BLaER1 treated with 17β-estradiol and CSF1 and Interleukin-3, amounts not matched to agents 10 nM and 100 nM (cell line): ENCODE data around the gene SLC25A43.
A peak's percentile ranks its signal among the peaks of the same experiment; 100 is the strongest.

Source experiments
- H3K27ac ChIP-seq, 11 experiments: shearing (Covaris generic); formaldehyde crosslinking; 2 replicates each; pipeline ENCODE4 v1.8.1; 2022
- H3K27me3 ChIP-seq, 11 experiments: shearing (Covaris generic); formaldehyde crosslinking; 2 replicates each; pipeline ENCODE4 v1.8.1; 2022
- H3K36me3 ChIP-seq, 11 experiments: shearing (Covaris generic); formaldehyde crosslinking; 2 replicates each; pipeline ENCODE4 v1.8.1; 2022
- H3K4me1 ChIP-seq, 10 experiments: shearing (Covaris generic); formaldehyde crosslinking; 2 replicates each; pipeline ENCODE4 v1.8.1; 2022
- H3K4me2 ChIP-seq, 11 experiments: shearing (Covaris generic); formaldehyde crosslinking; 2 replicates each; pipeline ENCODE4 v1.8.1; 2022
- H3K4me3 ChIP-seq, 10 experiments: shearing (Covaris generic); formaldehyde crosslinking; 2 replicates each; pipeline ENCODE4 v1.8.1; 2022
- H3K9ac ChIP-seq, 11 experiments: shearing (Covaris generic); formaldehyde crosslinking; 2 replicates each; pipeline ENCODE4 v1.8.1; 2022
- H3K9me3 ChIP-seq, 11 experiments: shearing (Covaris generic); formaldehyde crosslinking; replicated peaks in 1 of 11; 2 replicates each; pipeline ENCODE4 v1.8.1; 2022
- H4K20me1 ChIP-seq, 11 experiments: shearing (Covaris generic); formaldehyde crosslinking; 2 replicates each; pipeline ENCODE4 v1.8.1; 2022
- Cebpa-rat ChIP-seq, 11 experiments: shearing (Covaris generic); IDR thresholded peaks; 2 replicates each; pipeline ENCODE4 v1.8.1; 2022

The SLC25A43 gene

DNA sequence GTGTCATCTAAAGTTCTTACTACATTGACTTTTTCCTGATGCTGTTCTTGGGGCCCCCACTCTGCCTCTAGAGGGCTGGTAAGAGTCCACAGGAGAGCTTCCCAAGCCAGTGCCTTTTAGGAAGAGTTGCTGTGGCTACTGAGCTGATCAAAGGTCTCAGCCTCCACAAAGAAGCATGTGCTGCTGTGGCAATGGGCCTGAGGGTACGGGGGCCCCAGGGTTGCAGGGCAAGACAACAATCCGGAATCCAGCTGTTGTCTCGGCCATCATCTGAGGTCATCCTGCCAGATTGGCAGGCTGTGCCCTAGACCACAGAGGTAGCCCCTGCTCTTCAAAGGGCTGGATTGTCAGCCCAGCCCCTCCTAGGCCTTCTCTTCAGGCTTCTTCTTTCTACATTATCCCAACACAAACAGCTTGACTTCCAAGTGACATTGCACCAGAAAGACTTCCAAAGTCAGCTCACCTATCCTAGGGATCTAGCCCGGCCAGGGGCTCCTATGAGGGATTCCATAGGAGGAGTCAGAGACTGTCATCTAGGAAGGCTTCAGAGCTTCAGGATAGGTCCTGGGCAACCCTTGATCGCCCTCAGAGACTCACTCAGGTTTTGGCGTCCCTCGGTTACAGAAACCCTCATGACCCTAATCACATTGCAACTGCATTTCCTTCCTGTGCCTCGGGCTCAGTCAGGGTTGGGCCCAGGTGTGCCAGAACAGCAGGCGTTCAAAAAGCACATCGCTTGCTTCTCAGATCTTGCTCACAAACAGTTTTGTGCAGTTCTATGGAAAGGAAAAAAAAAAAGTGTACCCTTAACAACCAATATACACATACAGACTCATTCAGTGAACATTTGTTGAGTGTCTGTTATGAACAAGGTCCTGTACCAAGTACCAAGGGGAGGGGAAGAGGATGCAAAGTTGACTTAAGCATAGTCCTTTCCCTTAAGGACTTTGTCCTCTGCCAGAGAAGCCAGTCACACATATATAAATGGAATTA is 96.9 kb downstream of the SLC25A43 start:
- no peaks in the 10 kb centered on the region for H3K9me3 ChIP-seq
- TF ChIP-seq Cebpa-rat (IDR thresholded peaks at IDR 0.05) = no peak
- H3K4me1 ChIP-seq = peaks cover 0 to 21% (median 19%) of the 10 kb centered on the region in 10 experiments; a peak in 16 of 20 replicates
- H3K4me2 ChIP-seq = peak overlapping the region in 9 of 11 experiments; percentile 18 to 70 (median 55); a peak in 17 of 22 replicates
- H3K4me3 ChIP-seq = no peak overlapping the region
- no peak overlapping the region for H3K9ac ChIP-seq
- no peaks in the 10 kb centered on the region for H3K36me3 ChIP-seq
- H3K27ac ChIP-seq = peak overlapping the region in 4 of 11 experiments; percentile 3 to 41 (median 27); a peak in 5 of 22 replicates
- no peaks in the 10 kb centered on the region for H3K27me3 ChIP-seq
- no peaks in the 10 kb centered on the region for H4K20me1 ChIP-seq

DNA sequence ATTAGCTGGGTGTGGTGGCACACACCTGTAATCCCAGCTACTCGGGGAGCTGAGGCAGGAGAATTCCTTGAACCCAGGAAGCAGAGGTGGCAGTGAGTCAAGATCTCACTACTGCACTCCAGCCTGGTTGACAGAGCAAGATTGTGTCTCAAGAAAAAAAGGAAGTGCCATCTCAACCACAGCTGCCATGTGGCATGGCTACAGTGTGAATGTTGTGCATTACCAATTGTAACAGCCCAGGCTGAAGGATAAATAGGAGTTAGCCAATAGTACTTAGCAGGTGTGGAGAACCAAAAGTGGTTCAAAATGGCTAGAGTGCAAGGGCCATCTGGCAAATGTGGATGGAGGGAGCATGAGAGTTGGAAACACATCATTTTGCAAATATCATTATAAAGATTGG is 98.0 kb downstream of the SLC25A43 start:
- H3K4me2 ChIP-seq = peak overlapping the region in 8 of 11 experiments; percentile 19 to 66 (median 46); a peak in 11 of 22 replicates
- no peaks in the 10 kb centered on the region for H3K9me3 ChIP-seq
- no peaks in the 10 kb centered on the region for H3K27me3 ChIP-seq
- H3K9ac ChIP-seq = no peak overlapping the region
- H3K4me3 ChIP-seq = no peak overlapping the region
- 0 out of 22 replicates have a peak, but pooled peaks of 1 of the 11 experiments have one; percentile 13 for TF ChIP-seq Cebpa-rat (IDR thresholded peaks at IDR 0.05)
- no peaks in the 10 kb centered on the region for H3K36me3 ChIP-seq
- no peak overlapping the region; a peak in 1 of 22 replicates for H3K27ac ChIP-seq
- peaks cover 0 to 21% (median 19%) of the 10 kb centered on the region in 10 experiments; a peak in 16 of 20 replicates for H3K4me1 ChIP-seq
- H4K20me1 ChIP-seq = no peaks in the 10 kb centered on the region

DNA sequence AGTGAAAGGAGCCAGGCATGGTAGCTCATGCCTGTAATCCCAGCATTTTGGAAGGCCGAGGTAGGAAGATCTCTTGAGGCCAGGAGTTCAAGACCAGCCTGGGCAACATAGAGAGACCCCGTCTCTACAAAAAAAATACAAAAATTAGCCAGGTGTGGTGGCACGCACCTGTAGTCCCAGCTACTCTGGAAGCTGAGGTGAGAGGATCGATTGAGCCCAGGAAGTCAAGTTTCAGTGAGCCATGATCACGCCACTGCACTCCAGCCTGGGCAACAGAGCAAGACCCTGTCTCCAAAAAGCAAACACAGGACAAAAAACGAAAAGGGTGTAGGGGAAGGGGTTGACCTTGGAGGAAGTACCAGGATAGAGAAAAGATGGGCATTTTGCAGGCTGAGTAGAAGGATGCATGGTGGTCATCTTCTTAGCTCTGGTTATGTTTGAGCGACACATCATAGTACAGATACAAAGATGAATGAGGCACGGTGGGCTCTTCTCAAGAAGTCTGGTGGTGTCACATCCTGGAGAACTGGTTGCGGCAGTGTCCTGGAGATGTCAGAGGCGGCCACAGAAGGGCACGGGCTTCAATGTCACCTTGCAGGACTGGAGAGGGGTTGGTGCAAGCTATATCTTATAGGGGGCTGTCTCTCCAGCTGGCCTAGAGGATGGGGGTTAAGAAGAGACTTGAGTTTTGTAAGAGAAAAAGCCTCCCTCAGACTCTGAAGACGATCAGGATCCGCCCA is 101.1 kb downstream of the SLC25A43 start:
- H3K27me3 ChIP-seq = no peaks in the 10 kb centered on the region
- H3K9ac ChIP-seq = no peak overlapping the region
- peaks cover 0 to 21% (median 19%) of the 10 kb centered on the region in 10 experiments; a peak in 16 of 20 replicates for H3K4me1 ChIP-seq
- no peak for TF ChIP-seq Cebpa-rat (IDR thresholded peaks at IDR 0.05)
- H3K36me3 ChIP-seq = no peaks in the 10 kb centered on the region
- H3K4me3 ChIP-seq = no peak overlapping the region
- H3K9me3 ChIP-seq = no peaks in the 10 kb centered on the region
- no peak overlapping the region for H3K27ac ChIP-seq
- no peaks in the 10 kb centered on the region for H4K20me1 ChIP-seq
- H3K4me2 ChIP-seq = no peak overlapping the region

DNA sequence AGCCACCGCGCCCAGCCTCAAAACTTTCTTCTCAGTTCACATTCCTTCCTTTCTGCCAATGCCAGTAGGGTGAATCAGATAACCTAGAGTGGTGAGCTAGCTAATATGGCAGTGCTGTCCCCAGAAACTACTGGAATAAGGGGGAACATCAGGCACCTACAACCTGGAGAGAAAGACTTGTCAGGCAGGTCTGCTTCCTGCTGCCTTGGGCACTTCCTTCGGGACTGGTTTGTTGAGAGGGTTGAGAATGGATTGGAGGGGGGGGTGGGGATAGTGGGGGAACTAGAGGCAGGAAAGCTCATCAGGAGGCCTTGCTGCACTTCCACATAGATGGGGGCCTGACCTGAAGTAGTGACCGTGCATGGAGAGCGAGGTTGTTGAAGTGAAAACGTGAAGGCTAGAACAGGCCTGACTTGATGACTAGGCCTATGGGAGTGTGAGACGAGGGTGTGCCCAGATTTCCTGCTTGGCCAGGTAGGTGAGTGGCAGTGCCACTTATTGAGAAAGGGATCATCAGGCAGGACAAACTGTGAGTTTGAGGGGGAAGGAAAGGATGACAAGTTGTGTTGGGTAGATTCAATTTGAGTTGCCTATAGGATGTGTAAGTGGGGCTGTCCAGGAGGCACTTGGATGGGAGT is 102.5 kb downstream of the SLC25A43 start:
- Histone ChIP-seq H3K4me1 (peaks cover 0 to 10% (median 9%) of the 10 kb centered on the region in 10 experiments; a peak in 14 of 20 replicates), H4K20me1 (no peaks in the 10 kb centered on the region), H3K9ac (no peak overlapping the region), H3K4me2 (no peak overlapping the region), H3K9me3 (no peaks in the 10 kb centered on the region), H3K4me3 (no peak overlapping the region), H3K27me3 (no peaks in the 10 kb centered on the region), H3K27ac (no peak overlapping the region), H3K36me3 (no peaks in the 10 kb centered on the region)
- no peak for TF ChIP-seq Cebpa-rat (IDR thresholded peaks at IDR 0.05)

DNA sequence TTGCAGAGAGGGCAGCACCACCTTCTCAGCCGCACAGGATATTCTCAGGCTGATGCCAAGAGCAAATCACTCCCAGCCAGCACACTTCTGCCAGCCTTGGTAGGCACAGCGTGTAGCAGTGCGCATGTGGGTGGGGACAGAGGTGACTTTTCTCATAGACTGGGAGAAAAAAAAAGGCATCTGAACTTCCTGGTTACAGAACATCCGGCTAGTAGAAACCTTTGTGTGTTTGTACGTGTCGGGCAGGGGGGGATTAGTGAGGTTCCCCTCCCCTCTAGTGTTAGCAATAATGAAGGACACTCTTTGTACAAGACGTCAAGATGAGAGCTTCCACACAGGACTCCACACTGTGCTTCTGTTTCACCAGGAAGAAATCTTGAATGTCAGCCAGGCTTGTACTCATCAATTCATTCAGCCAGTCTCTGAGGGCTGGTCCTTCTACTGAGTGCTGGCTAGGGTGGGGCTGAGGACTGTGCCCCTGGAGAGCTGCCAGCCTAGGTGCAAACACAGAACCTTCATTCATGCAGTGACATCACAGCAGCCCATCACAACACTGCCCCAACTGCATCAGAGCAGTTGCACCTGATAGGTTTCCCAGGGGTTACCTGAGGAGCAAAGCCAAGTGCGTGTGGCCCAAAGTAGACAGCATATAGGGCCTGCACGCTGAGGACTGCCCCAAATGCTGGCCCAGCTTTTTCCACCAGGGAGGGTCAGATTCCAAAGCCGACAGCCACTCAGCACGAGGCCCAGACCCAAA is 103.8 kb downstream of the SLC25A43 start:
- H3K27ac ChIP-seq = no peak overlapping the region
- TF ChIP-seq Cebpa-rat (IDR thresholded peaks at IDR 0.05) = no peak
- no peak overlapping the region for H3K9ac ChIP-seq
- no peak overlapping the region for H3K4me2 ChIP-seq
- no peaks in the 10 kb centered on the region for H3K9me3 ChIP-seq
- H4K20me1 ChIP-seq = no peaks in the 10 kb centered on the region
- no peaks in the 10 kb centered on the region for H3K36me3 ChIP-seq
- H3K27me3 ChIP-seq = no peaks in the 10 kb centered on the region
- no peaks in the 10 kb centered on the region for H3K4me1 ChIP-seq
- H3K4me3 ChIP-seq = no peak overlapping the region

DNA sequence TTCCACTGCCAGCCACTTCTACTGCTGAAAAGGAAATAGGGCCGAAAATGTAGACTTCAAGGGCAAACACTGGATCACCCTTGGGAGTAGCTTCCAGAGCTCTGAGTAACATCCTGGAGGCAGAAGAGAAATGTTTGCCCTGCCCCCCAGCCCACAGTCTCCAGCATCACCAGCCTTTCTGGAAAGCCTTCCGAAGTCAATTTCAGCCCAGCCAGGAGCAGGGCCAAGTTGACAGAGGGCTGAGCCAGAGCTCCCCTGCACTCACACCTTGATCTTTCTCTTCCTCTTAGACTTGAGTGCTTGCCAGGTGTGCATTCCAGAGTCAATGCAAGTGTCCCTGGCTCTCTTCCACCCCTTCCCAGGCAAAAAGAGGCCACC is 104.3 kb downstream of the SLC25A43 start:
- H3K27ac ChIP-seq = no peak overlapping the region
- no peaks in the 10 kb centered on the region for H3K4me1 ChIP-seq
- no peak overlapping the region for H3K4me2 ChIP-seq
- H3K4me3 ChIP-seq = no peak overlapping the region
- no peaks in the 10 kb centered on the region for H3K9me3 ChIP-seq
- no peak for TF ChIP-seq Cebpa-rat (IDR thresholded peaks at IDR 0.05)
- H3K9ac ChIP-seq = no peak overlapping the region
- no peaks in the 10 kb centered on the region for H3K27me3 ChIP-seq
- no peaks in the 10 kb centered on the region for H4K20me1 ChIP-seq
- H3K36me3 ChIP-seq = no peaks in the 10 kb centered on the region
